ENCODE measurements around the gene ZNF205. TPM values are rescaled to one million over a fixed set of nuclear protein-coding genes. Genes with fewer than 3 reads are reported as not detected.
"Not testable (repeated sequence)": the region's sequence is repeated elsewhere in the genome, so short reads cannot be mapped to it uniquely, and the experiment has no call there.

The ZNF205 gene
- total and polyA plus RNA-seq, 2 donors (not counting 1 experiment from before 2014, with no cell fraction given), result 3.4 to 16.0 TPM

DNA sequence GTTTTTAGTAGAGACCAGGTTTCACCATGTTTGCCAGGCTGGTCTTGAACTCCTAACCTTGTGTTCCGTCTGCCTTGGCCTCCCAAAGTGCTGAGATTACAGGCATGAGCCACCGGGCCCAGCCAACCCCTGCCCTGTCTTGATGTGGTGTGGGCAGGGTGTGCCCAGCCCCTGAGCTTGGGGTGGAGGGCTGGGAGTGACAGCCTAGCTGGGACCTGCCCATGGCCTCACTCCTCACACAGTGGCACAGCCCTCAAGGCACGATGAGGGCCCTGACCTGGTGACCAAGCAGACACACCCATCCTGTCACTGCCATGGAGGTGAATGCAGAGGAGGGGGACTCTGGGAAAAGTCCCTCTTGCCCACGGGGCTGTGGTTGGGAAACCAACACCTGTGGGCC is 43.9 kb upstream of the ZNF205 start:
- H3K9me3 ChIP-seq (ENCODE audit: control insufficient read depth, insufficient read depth, low read depth, low read length), result no peaks in the 10 kb centered on the region
- DNase-seq (ENCODE audit: low read depth in 2 of 2), result no peak
- H3K27me3 ChIP-seq (ENCODE audit: control insufficient read depth, insufficient read depth, low read length), result no peaks in the 10 kb centered on the region
- no peak overlapping the region for H3K4me2 ChIP-seq (ENCODE audit: extremely low read depth, insufficient read depth, low read length)
- no peak overlapping the region for H2AFZ ChIP-seq (ENCODE audit: low read length)
- no peak overlapping the region for H3K27ac ChIP-seq (ENCODE audit: insufficient read depth, low read length)
- H3K9ac ChIP-seq (ENCODE audit: insufficient read depth, low read length), result no peak overlapping the region
- no peaks in the 10 kb centered on the region for H4K20me1 ChIP-seq (ENCODE audit: control insufficient read depth, extremely low read depth, insufficient read depth, low read length)
- H3K36me3 ChIP-seq (ENCODE audit: control insufficient read depth, insufficient read depth, low read length), result no peaks in the 10 kb centered on the region
- H3K4me1 ChIP-seq (ENCODE audit: control insufficient read depth, extremely low read depth, insufficient read depth, low read length), result peaks cover 3% of the 10 kb centered on the region
- TF ChIP-seq CTCF (conservative IDR thresholded peaks at IDR 0.05 in 1 of 2, IDR thresholded peaks at IDR 0.05 in 1 of 2; ENCODE audit: low read depth in 1 of 2, low read length in 2 of 2) (no peak), EZH2 (IDR thresholded peaks at IDR 0.05; ENCODE audit: low read length, missing control alignments) (no peak)
- H3K4me3 ChIP-seq (replicated peaks in 1 of 4; ENCODE audit: control extremely low read depth in 1 of 4, insufficient read depth in 1 of 4, low read depth in 3 of 4, low read length in 4 of 4), result no peak overlapping the region
- no peaks in the 10 kb centered on the region for H3K79me2 ChIP-seq (ENCODE audit: control insufficient read depth, insufficient read depth, low read length)

DNA sequence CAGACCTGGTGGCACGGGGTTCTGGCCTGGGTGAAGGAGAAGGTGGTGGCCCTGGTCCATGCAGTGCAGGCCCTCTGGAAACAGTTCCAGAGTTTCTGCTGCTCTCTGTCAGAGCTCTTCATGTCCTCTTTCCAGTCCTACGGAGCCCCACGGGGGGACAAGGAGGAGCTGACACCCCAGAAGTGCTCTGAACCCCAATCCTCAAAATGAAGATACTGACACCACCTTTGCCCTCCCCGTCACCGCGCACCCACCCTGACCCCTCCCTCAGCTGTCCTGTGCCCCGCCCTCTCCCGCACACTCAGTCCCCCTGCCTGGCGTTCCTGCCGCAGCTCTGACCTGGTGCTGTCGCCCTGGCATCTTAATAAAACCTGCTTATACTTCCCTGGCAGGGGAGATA is 43.2 kb upstream of the ZNF205 start:
- DNase-seq (ENCODE audit: low read depth in 2 of 2); H3K27me3 ChIP-seq (ENCODE audit: control insufficient read depth, insufficient read depth, low read length); H3K9ac ChIP-seq (ENCODE audit: insufficient read depth, low read length); H4K20me1 ChIP-seq (ENCODE audit: control insufficient read depth, extremely low read depth, insufficient read depth, low read length); H3K27ac ChIP-seq (ENCODE audit: insufficient read depth, low read length); H3K9me3 ChIP-seq (ENCODE audit: control insufficient read depth, insufficient read depth, low read depth, low read length); H2AFZ ChIP-seq (ENCODE audit: low read length); H3K4me3 ChIP-seq (replicated peaks in 1 of 4; ENCODE audit: control extremely low read depth in 1 of 4, insufficient read depth in 1 of 4, low read depth in 3 of 4, low read length in 4 of 4); H3K4me2 ChIP-seq (ENCODE audit: extremely low read depth, insufficient read depth, low read length); H3K79me2 ChIP-seq (ENCODE audit: control insufficient read depth, insufficient read depth, low read length); H3K36me3 ChIP-seq (ENCODE audit: control insufficient read depth, insufficient read depth, low read length); H3K4me1 ChIP-seq (ENCODE audit: control insufficient read depth, extremely low read depth, insufficient read depth, low read length): not testable (repeated sequence)

DNA sequence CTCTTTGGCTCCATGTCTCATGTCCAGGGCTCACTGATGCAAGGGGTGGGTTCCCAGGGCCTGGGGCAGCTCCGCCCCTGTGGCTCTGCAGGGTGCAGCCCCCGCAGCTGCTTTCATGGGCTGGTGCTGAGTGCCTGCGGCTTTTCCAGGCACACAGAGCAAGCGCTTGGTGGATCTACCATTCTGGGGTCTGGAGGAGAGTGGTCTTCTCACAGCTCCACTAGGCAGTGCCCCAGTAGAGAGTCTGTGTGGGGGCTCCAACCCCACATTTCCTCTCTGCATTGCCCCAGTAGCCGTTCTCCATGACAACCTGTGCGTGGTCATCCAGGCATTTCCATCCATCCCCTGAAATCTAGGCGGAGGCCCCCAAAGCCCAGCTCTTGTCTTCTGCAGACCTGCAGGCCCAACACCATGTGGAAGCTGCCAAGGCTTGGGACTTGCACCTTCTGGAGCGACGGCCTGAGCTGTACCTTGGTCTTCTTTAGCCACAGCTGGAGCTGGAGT is 41.7 kb upstream of the ZNF205 start:
- Histone ChIP-seq H3K9me3 (ENCODE audit: control insufficient read depth, insufficient read depth, low read depth, low read length) (no peaks in the 10 kb centered on the region), H3K9ac (ENCODE audit: insufficient read depth, low read length) (no peak overlapping the region), H3K4me1 (ENCODE audit: control insufficient read depth, extremely low read depth, insufficient read depth, low read length) (no peaks in the 10 kb centered on the region), H3K4me3 (replicated peaks in 1 of 4; ENCODE audit: control extremely low read depth in 1 of 4, insufficient read depth in 1 of 4, low read depth in 3 of 4, low read length in 4 of 4) (no peak overlapping the region), H3K36me3 (ENCODE audit: control insufficient read depth, insufficient read depth, low read length) (no peaks in the 10 kb centered on the region), H4K20me1 (ENCODE audit: control insufficient read depth, extremely low read depth, insufficient read depth, low read length) (no peaks in the 10 kb centered on the region), H3K27ac (ENCODE audit: insufficient read depth, low read length) (no peak overlapping the region), H3K79me2 (ENCODE audit: control insufficient read depth, insufficient read depth, low read length) (no peaks in the 10 kb centered on the region), H3K4me2 (ENCODE audit: extremely low read depth, insufficient read depth, low read length) (no peak overlapping the region), H2AFZ (ENCODE audit: low read length) (no peak overlapping the region), H3K27me3 (ENCODE audit: control insufficient read depth, insufficient read depth, low read length) (peaks cover 3% of the 10 kb centered on the region)
- DNase-seq (ENCODE audit: low read depth in 2 of 2), result no peak
- TF ChIP-seq CTCF (conservative IDR thresholded peaks at IDR 0.05 in 1 of 2, IDR thresholded peaks at IDR 0.05 in 1 of 2; ENCODE audit: low read depth in 1 of 2, low read length in 2 of 2) (no peak), EZH2 (IDR thresholded peaks at IDR 0.05; ENCODE audit: low read length, missing control alignments) (no peak)
